SK-N-SH (cell line): ENCODE measurements around the gene BRI3BP.

ENCODE experiments used
- CHD2 ChIP-seq: fragments of 150-350 bp; IDR thresholded peaks from 2 replicates; pipeline ENCODE4 v1.6.1; 2018; ENCODE audit warnings: low read length; ENCODE audit not compliant: partially characterized antibody
- FOXJ3 ChIP-seq: sonication (generic); formaldehyde crosslinking; IDR thresholded peaks from 2 replicates; pipeline ENCODE4 v1.5.1; 2020; ENCODE audit warnings: mild to moderate bottlenecking, missing genetic modification reagents
- GABPA ChIP-seq: IDR thresholded peaks from 2 replicates; pipeline ENCODE4 v1.4.0; 2012; ENCODE audit warnings: low read depth, mild to moderate bottlenecking
- POLR2AphosphoS5 ChIP-seq: IDR thresholded peaks from 2 replicates; pipeline ENCODE4 v1.6.1; 2012; ENCODE audit warnings: low read depth, low read length
- RAD21 ChIP-seq: IDR thresholded peaks from 2 replicates; pipeline ENCODE4 v1.6.1; 2012; ENCODE audit warnings: mild to moderate bottlenecking, low read length
- SIN3A ChIP-seq: IDR thresholded peaks from 2 replicates; pipeline ENCODE4 v1.6.1; 2012; ENCODE audit warnings: low read depth, mild to moderate bottlenecking, low read length, moderate library complexity, borderline replicate concordance
- YY1 ChIP-seq: IDR thresholded peaks from 2 replicates; pipeline ENCODE4 v1.4.0; 2012; ENCODE audit warnings: low read depth, mild to moderate bottlenecking
- TF ChIP-seq, protein P1 (sequence below): fragments of 200-600 bp; sonication (generic); IDR thresholded peaks from 2 replicates; pipeline ENCODE4 v1.6.1; 2017; ENCODE audit warnings: antibody characterized with exemption, mild to moderate bottlenecking, moderate library complexity
- TF ChIP-seq, protein P2 (sequence below): fragments of 150-350 bp; IDR thresholded peaks from 2 replicates; pipeline ENCODE4 v1.6.1; 2016; ENCODE audit warnings: mild to moderate bottlenecking, low read depth, low read length

GRCh38 chr12:124976999-124977398, 16.4 kb upstream of the BRI3BP start:
- TF ChIP-seq, protein P1, sequence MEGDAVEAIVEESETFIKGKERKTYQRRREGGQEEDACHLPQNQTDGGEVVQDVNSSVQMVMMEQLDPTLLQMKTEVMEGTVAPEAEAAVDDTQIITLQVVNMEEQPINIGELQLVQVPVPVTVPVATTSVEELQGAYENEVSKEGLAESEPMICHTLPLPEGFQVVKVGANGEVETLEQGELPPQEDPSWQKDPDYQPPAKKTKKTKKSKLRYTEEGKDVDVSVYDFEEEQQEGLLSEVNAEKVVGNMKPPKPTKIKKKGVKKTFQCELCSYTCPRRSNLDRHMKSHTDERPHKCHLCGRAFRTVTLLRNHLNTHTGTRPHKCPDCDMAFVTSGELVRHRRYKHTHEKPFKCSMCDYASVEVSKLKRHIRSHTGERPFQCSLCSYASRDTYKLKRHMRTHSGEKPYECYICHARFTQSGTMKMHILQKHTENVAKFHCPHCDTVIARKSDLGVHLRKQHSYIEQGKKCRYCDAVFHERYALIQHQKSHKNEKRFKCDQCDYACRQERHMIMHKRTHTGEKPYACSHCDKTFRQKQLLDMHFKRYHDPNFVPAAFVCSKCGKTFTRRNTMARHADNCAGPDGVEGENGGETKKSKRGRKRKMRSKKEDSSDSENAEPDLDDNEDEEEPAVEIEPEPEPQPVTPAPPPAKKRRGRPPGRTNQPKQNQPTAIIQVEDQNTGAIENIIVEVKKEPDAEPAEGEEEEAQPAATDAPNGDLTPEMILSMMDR: no peak
- no peak for TF ChIP-seq YY1
- TF ChIP-seq SIN3A: no peak
- no peak for TF ChIP-seq GABPA
- no peak for TF ChIP-seq RAD21
- no peak for TF ChIP-seq POLR2AphosphoS5
- TF ChIP-seq, protein P2, sequence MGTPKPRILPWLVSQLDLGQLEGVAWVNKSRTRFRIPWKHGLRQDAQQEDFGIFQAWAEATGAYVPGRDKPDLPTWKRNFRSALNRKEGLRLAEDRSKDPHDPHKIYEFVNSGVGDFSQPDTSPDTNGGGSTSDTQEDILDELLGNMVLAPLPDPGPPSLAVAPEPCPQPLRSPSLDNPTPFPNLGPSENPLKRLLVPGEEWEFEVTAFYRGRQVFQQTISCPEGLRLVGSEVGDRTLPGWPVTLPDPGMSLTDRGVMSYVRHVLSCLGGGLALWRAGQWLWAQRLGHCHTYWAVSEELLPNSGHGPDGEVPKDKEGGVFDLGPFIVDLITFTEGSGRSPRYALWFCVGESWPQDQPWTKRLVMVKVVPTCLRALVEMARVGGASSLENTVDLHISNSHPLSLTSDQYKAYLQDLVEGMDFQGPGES: no peak
- no peak for TF ChIP-seq FOXJ3
- TF ChIP-seq CHD2: no peak
